Measurements from ENCODE around the gene AKAP7.
"Not testable (repeated sequence)": the region's sequence is repeated elsewhere in the genome, so short reads cannot be mapped to it uniquely, and the experiment has no call there.

The AKAP7 gene

DNA sequence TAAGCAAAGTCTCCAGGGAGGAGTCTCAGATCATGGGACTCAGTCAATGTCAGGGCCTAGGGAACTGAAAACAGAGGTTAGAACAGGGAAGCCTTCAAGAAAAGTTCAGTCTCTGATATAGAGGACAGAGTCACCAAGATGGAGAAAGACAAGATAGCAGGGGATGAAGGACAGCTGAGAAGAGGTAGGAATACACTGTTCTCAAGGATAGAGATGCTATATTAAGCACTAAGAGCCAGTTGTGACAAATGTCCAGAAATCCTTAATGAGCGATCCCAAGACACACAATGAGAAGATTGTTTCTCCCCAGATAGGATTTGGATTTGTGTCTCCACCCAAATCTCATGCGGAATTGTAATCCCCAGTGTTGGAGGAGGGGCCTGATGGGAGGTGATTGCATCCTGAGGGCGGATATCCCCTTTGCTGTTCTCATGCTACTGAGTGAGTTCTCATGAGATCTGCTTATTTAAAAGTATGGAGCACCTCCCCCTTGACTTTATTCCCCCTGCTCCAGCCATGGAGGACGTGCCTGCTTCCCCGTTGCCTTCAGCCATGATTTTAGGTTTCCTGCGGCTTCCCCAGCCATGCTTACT lies 168.2 kb downstream of the AKAP7 start:
- DNase-seq, result no peak

GRCh38 chr6:131305037-131305850 lies 170.0 kb downstream of the AKAP7 start:
- DNase-seq, result no peak

DNA sequence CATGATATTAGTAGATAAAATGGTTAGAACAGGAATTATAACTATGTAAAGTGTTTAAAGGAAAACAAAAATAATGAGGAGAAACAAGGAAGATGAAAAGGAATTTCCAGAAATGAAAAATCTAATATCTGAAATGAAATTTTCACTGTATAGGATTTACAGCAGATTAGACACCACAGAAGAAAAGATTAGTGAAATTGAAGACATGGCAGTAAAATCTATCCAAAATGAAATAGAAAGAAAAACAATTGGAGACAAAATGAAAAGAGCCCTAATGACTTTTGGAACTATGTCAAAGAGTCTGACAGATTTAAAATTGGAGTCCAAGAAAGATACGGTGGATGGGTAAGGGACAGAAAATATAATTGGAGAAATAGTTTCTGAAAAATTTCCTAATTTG lies 174.2 kb downstream of the AKAP7 start:
- DNase-seq, result no peak

- DNase-seq, result no peak
Observed at GRCh38 chr6:131314838-131315237, 179.6 kb downstream of the AKAP7 start.

GRCh38 chr6:131316654-131317053 lies 181.4 kb downstream of the AKAP7 start:
- DNase-seq, result no peak

GRCh38 chr6:131317516-131317915 lies 182.2 kb downstream of the AKAP7 start:
- no peak for DNase-seq

DNA sequence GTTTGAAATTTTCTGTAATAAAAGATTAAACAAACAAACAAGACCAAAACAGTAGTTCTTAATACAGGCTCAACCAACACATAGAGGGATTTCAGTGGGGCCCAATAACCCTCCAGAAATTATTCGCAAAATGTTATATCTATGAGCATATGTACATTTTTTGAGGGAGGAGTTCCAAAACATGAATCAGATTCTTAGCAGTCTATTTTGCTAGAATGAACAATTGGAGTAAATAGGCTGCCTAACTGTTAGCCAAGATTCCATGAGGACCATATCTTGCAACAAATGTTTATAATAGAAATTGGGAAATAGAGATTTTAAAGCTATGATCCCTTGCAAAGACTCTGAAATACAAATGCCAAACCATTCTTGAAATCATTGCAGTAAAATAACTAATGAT lies 186.3 kb downstream of the AKAP7 start:
- DNase-seq, result no peak

GRCh38 chr6:131322125-131322524 lies 186.9 kb downstream of the AKAP7 start:
- DNase-seq, result no peak

DNA sequence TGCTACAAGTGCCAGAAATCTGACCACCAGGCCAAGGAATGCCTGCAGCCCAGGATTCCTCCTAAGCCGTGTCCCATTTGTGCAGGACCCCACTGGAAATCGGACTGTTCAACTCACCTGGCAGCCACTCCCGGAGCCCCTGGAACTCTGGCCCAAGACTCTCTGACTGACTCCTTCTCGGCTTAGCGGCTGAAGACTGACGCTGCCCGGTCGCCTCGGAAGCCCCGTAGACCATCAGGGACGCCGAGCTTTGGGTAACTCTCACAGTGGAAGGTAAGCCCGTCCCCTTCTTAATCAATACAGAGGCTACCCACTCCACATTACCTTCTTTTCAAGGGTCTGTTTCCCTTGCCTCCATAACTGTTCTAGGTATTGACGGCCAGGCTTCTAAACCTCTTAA lies 190.4 kb downstream of the AKAP7 start:
- not testable (repeated sequence) for DNase-seq

DNA sequence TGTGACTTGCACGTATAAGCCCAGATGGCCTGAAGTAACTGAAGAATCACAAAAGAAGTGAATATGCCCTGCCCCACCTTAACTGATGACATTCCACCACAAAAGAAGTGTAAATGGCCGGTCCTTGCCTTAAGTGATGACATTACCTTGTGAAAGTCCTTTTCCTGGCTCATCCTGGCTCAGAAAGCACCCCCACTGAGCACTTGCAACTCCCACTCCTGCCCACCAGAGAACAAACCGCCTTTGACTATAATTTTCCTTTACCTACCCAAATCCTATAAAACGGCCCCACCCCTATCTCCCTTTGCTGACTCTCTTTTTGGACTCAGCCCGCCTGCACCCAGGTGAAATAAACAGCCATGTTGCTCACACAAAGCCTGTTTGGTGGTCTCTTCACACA lies 193.5 kb downstream of the AKAP7 start:
- not testable (repeated sequence) for DNase-seq

DNA sequence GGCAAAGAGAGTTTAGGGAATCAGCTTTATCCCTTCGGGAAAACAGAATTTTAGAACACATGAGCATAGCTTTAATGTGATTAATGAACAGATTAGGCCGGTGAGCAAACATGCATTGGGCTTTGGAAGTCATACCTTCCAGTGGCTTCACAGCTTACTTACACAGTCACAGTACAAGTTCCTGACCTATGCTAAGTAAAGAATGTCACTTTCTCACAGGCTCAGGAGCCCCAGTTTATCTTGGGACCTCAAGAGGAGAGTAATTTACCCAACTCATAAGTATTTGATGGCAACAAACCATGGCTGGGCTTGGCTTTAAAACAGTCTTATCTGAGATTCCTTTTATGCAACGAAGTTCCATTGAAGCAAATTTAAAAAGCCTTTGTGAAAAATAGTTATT lies 195.9 kb downstream of the AKAP7 start:
- DNase-seq, result no peak

DNA sequence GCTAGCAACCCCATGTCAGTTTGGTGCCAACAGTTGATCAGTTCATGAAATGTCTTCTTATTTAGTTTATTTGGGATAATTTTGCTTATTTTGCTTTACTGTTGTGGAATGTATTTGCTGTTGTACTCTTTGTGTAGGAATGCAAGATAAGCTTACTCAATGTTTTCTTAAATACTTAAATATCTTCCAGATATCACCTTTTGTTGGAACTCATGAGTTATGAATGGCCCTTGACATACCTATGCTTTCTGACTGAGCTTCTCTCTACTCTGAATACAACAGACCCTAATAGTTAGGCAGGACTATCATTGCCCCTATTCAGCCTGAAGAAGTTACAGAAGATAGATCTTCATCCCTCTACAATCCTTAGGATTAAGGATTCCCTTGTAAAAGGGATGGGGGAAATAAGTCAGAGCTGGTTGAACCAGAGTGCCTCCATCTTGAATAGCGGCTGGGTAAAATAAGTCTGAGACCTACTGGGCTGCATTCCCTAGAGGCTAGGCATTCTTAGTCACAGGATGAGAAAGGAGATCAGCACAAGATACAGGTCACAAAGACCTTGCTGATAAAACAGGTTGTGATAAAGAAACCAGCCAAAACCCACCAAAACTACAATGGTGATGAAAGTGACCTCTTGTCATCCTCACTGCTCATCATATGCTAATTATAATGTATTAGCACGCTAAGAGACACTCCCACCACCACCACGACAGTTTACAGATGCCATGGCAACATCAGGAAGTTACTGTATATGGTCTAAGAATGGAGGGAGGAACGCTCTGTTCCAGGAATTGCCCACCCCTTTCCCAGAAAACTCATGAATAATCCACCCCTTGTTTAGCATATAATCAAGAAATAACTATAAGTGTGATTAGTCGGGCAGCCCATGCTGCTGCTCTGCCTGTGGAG lies 196.9 kb downstream of the AKAP7 start:
- no peak for DNase-seq

Measured in CD4-positive, alpha-beta T cell treated with Interleukin-10 for 1 hour (primary cell).